ENCODE measurements around the gene ROCK2.

DNA sequence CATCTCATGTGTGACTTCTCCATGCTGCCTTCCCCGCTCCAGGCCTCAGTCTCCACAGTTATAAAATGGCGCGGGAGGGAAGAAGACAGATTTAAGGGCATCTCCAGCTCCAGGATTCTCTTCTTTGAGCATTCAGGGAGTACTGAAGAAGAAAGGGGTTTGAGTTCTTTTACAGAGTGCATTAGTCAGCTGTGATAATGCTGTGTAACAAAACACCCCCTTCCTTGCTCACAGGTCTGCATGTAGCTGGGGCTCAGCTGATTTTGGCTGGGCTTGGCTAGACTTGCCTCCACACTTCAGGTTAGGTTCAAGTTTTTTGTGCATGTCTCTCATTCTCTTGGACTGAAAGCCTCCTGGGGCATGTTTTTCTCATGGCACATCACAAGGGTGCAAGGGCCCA lies 197.2 kb downstream of the ROCK2 start:
- TF ChIP-seq, protein P1, sequence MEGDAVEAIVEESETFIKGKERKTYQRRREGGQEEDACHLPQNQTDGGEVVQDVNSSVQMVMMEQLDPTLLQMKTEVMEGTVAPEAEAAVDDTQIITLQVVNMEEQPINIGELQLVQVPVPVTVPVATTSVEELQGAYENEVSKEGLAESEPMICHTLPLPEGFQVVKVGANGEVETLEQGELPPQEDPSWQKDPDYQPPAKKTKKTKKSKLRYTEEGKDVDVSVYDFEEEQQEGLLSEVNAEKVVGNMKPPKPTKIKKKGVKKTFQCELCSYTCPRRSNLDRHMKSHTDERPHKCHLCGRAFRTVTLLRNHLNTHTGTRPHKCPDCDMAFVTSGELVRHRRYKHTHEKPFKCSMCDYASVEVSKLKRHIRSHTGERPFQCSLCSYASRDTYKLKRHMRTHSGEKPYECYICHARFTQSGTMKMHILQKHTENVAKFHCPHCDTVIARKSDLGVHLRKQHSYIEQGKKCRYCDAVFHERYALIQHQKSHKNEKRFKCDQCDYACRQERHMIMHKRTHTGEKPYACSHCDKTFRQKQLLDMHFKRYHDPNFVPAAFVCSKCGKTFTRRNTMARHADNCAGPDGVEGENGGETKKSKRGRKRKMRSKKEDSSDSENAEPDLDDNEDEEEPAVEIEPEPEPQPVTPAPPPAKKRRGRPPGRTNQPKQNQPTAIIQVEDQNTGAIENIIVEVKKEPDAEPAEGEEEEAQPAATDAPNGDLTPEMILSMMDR (IDR thresholded peaks at IDR 0.05 in 4 of 5, conservative IDR thresholded peaks at IDR 0.05 in 1 of 5), result no peak
- no peak for TF ChIP-seq POLR2A (IDR thresholded peaks at IDR 0.05)
